IMR-90 (cell line): Measurements from ENCODE around the gene HAS3. TPM values are rescaled to one million over a fixed set of nuclear protein-coding genes. Genes with fewer than 3 reads are reported as not detected.

Experiments used
- ATAC-seq: fragments of 200-7000 bp; cut with Tn5 transposase; 2 replicates; pipeline ENCODE4 v1.9.1; 2020; ENCODE audit warnings: low read depth, mild to moderate bottlenecking, moderate library complexity
- BruUV-seq: library from RNA; stranded (reverse); fragments of 400-500 nt; replicated peaks from 2 replicates; lab custom pipeline; 2021; lab: Mats Ljungman, UMichigan
- CTCF ChIA-PET: fragments of 300-600 bp; formaldehyde crosslinking; extraction: SDS; loops from one replicate; lab custom pipeline; 2021; ENCODE audit warnings: antibody characterized with exemption; lab: Yijun Ruan, JAX
- POLR2A ChIA-PET: fragments of 300-600 bp; sonication (Branson Sonifier 250); formaldehyde crosslinking; loops from one replicate; lab custom pipeline; 2022; ENCODE audit warnings: antibody characterized with exemption; ENCODE audit not compliant: unreplicated experiment; lab: Charles Lee
- DNase-seq: peaks from one replicate; pipeline ENCODE4 v3.0.0; 2013
- H2AFZ ChIP-seq: replicated peaks from 2 replicates; pipeline ENCODE3; 2013; ENCODE audit warnings: low read length, mild to moderate bottlenecking; ENCODE audit not compliant: poor library complexity
- H2AK5ac ChIP-seq: 2 replicates; pipeline ENCODE4 v1.6.1; 2013; ENCODE audit warnings: low read depth, low read length, inconsistent platforms
- H2AK9ac ChIP-seq: replicated peaks from 2 replicates; pipeline ENCODE3; 2013; ENCODE audit warnings: mild to moderate bottlenecking, low read depth, low read length, moderate library complexity; ENCODE audit not compliant: poor library complexity
- H2BK120ac ChIP-seq: 2 replicates; pipeline ENCODE4 v1.6.1; 2013; ENCODE audit warnings: low read depth, low read length, inconsistent platforms
- H2BK15ac ChIP-seq: 3 replicates; pipeline ENCODE4 v1.6.1; 2013; ENCODE audit warnings: low read depth, low read length, inconsistent platforms
- H2BK20ac ChIP-seq: 2 replicates; pipeline ENCODE4 v1.6.1; 2013; ENCODE audit warnings: low read depth, mild to moderate bottlenecking, inconsistent platforms, low read length, moderate library complexity
- H2BK5ac ChIP-seq: 2 replicates; pipeline ENCODE4 v1.6.1; 2013; ENCODE audit warnings: mild to moderate bottlenecking, low read depth, low read length, inconsistent platforms; ENCODE audit not compliant: poor library complexity, severe bottlenecking
- H3K14ac ChIP-seq: replicated peaks from 2 replicates; pipeline ENCODE4 v1.6.1; 2013; ENCODE audit warnings: low read depth, low read length, inconsistent platforms
- H3K18ac ChIP-seq: 2 replicates; pipeline ENCODE4 v1.6.1; 2013; ENCODE audit warnings: low read depth, low read length, control low read depth
- H3K23ac ChIP-seq: 2 replicates; pipeline ENCODE4 v1.6.1; 2013; ENCODE audit warnings: low read depth, low read length, inconsistent platforms
- H3K27ac ChIP-seq: 2 replicates; pipeline ENCODE4 v1.5.1; 2013; ENCODE audit warnings: mild to moderate bottlenecking, control low read depth, low read length; ENCODE audit not compliant: insufficient read depth
- H3K27me3 ChIP-seq: 2 replicates; pipeline ENCODE4 v1.6.1; 2013; ENCODE audit warnings: low read length; ENCODE audit not compliant: control insufficient read depth, insufficient read depth
- H3K36me3 ChIP-seq: 2 replicates; pipeline ENCODE4 v1.6.1; 2013; ENCODE audit warnings: low read length, mixed read lengths; ENCODE audit not compliant: control insufficient read depth, insufficient read depth
- H3K4ac ChIP-seq: 2 replicates; pipeline ENCODE4 v1.6.1; 2013; ENCODE audit warnings: low read depth, low read length, inconsistent platforms
- H3K4me1 ChIP-seq: 2 replicates; pipeline ENCODE4 v1.6.1; 2013; ENCODE audit warnings: low read length, mixed read lengths; ENCODE audit not compliant: control insufficient read depth, insufficient read depth
- H3K4me2 ChIP-seq: 2 replicates; pipeline ENCODE4 v1.6.1; 2013; ENCODE audit warnings: low read depth, mild to moderate bottlenecking, control low read depth, low read length, moderate library complexity
- H3K4me3 ChIP-seq: 2 replicates; pipeline ENCODE4 v1.5.1; 2013; ENCODE audit warnings: low read depth, mild to moderate bottlenecking, control low read depth, low read length, moderate library complexity; ENCODE audit not compliant: insufficient read depth
- H3K56ac ChIP-seq: 2 replicates; pipeline ENCODE4 v1.6.1; 2013; ENCODE audit warnings: low read length, inconsistent platforms; ENCODE audit not compliant: insufficient read depth; ENCODE audit errors: extremely low read depth
- H3K79me1 ChIP-seq, 2 experiments: 2 replicates each; pipeline ENCODE4 v1.6.1; 2013; ENCODE audit warnings: low read length in 2 of 2, inconsistent platforms in 1 of 2, low read depth in 1 of 2
- H3K9ac ChIP-seq: 2 replicates; pipeline ENCODE4 v1.6.1; 2013; ENCODE audit warnings: low read depth, low read length, control low read depth
- H3K9me1 ChIP-seq: 2 replicates; pipeline ENCODE4 v1.6.1; 2013; ENCODE audit warnings: low read length, inconsistent platforms; ENCODE audit not compliant: insufficient read depth
- H3K9me3 ChIP-seq: 2 replicates; pipeline ENCODE4 v1.6.1; 2013; ENCODE audit warnings: low read length; ENCODE audit not compliant: control insufficient read depth, insufficient read depth
- H4K20me1 ChIP-seq: 2 replicates; pipeline ENCODE4 v1.6.1; 2013; ENCODE audit warnings: low read length, inconsistent platforms; ENCODE audit not compliant: insufficient read depth
- H4K5ac ChIP-seq: 2 replicates; pipeline ENCODE4 v1.6.1; 2013; ENCODE audit warnings: mild to moderate bottlenecking, low read depth, low read length, control low read depth
- H4K8ac ChIP-seq, 2 experiments: 2 replicates each; pipeline ENCODE4 v1.6.1; 2013; ENCODE audit warnings: low read depth in 2 of 2, low read length in 2 of 2, control low read depth in 1 of 2, inconsistent platforms in 1 of 2
- H4K91ac ChIP-seq: 2 replicates; pipeline ENCODE4 v1.6.1; 2013; ENCODE audit warnings: low read depth, low read length, inconsistent platforms; ENCODE audit not compliant: insufficient read depth
- BHLHE40 ChIP-seq: fragments of 150-350 bp; IDR thresholded peaks from 2 replicates; pipeline ENCODE4 v1.6.1; 2016; ENCODE audit warnings: mild to moderate bottlenecking, low read depth, low read length
- CEBPB ChIP-seq: IDR thresholded peaks from 2 replicates; pipeline ENCODE4 v1.6.1; 2012; ENCODE audit warnings: low read depth, low read length, improper control_type of control experiment
- CHD1 ChIP-seq: IDR thresholded peaks from 2 replicates; pipeline ENCODE4 v1.6.1; 2012; ENCODE audit warnings: low read depth, low read length, improper control_type of control experiment
- ELK1 ChIP-seq: fragments of 150-350 bp; IDR thresholded peaks from 2 replicates; pipeline ENCODE4 v1.6.1; 2016; ENCODE audit warnings: low read depth, mild to moderate bottlenecking, low read length, moderate library complexity, borderline replicate concordance
- FOS ChIP-seq: fragments of 150-350 bp; IDR thresholded peaks from 2 replicates; pipeline ENCODE4 v1.6.1; 2016; ENCODE audit warnings: low read depth, low read length
- MAFK ChIP-seq: IDR thresholded peaks from 2 replicates; pipeline ENCODE4 v1.6.1; 2012; ENCODE audit warnings: low read depth, low read length, improper control_type of control experiment
- MAZ ChIP-seq: IDR thresholded peaks from 2 replicates; pipeline ENCODE4 v1.6.1; 2012; ENCODE audit warnings: low read depth, mild to moderate bottlenecking, low read length, improper control_type of control experiment, moderate library complexity, borderline replicate concordance
- MXI1 ChIP-seq: IDR thresholded peaks from 2 replicates; pipeline ENCODE4 v1.6.1; 2012; ENCODE audit warnings: low read depth, mild to moderate bottlenecking, low read length, moderate library complexity, borderline replicate concordance
- NFE2L2 ChIP-seq: fragments of 150-350 bp; IDR thresholded peaks from 2 replicates; pipeline ENCODE4 v1.6.1; 2016; ENCODE audit warnings: low read depth, mild to moderate bottlenecking, low read length
- POLR2A ChIP-seq: IDR thresholded peaks from 2 replicates; pipeline ENCODE4 v1.6.1; 2012; ENCODE audit warnings: mild to moderate bottlenecking, low read depth, low read length
- RAD21 ChIP-seq: IDR thresholded peaks from 2 replicates; pipeline ENCODE4 v1.6.1; 2012; ENCODE audit warnings: low read length, improper control_type of control experiment
- RCOR1 ChIP-seq: IDR thresholded peaks from 2 replicates; pipeline ENCODE4 v1.6.1; 2012; ENCODE audit warnings: mild to moderate bottlenecking, low read length, improper control_type of control experiment; ENCODE audit not compliant: insufficient replicate concordance
- RFX5 ChIP-seq: IDR thresholded peaks from 2 replicates; pipeline ENCODE4 v1.8.0; 2012; ENCODE audit warnings: low read depth, mild to moderate bottlenecking, low read length, moderate library complexity
- SMC3 ChIP-seq: fragments of 150-350 bp; IDR thresholded peaks from 2 replicates; pipeline ENCODE4 v1.6.1; 2016; ENCODE audit warnings: low read depth, mild to moderate bottlenecking, antibody characterized with exemption, low read length, moderate library complexity
- USF2 ChIP-seq: fragments of 150-350 bp; IDR thresholded peaks from 2 replicates; pipeline ENCODE4 v1.6.1; 2017; ENCODE audit warnings: mild to moderate bottlenecking, antibody characterized with exemption, low read length, low read depth
- WGBS, 2 experiments: methylation state at CpG; one replicate each; pipeline versions ENCODE4 v1.1.5 to v1.1.7; 2013; ENCODE audit warnings: missing lambda C conversion rate in 2 of 2; ENCODE audit not compliant: insufficient read length in 1 of 2; ENCODE audit errors: extremely low coverage in 2 of 2; 5-methylcytosine and 5-hydroxymethylcytosine counted together
- dilution Hi-C: fragments of 300-500 bp; cut with HindIII; formaldehyde crosslinking; loops from one replicate; pipeline ENCODE4 v1.14.3; 2018; ENCODE audit warnings: low sequenced_read_pairs; ENCODE audit not compliant: unreplicated experiment
- in situ Hi-C: fragments of 300-500 bp; cut with MboI; formaldehyde crosslinking; loops from 3 replicates; pipeline ENCODE4 v1.14.3; 2019; ENCODE audit warnings: low sequenced_read_pairs, inconsistent platforms, mixed read lengths
- intact Hi-C: fragments of 100-400 bp; cut with micrococcal nuclease; formaldehyde crosslinking; loops from 2 replicates; pipeline ENCODE4 v1.10.0; 2022
- polyA plus RNA-seq, 3 experiments: library from polyadenylated mRNA; depleted of rRNA; stranded (reverse); fragments of >200 nt; gene quantifications; 2 replicates each; pipeline ENCODE4 v1.2.3, GENCODE V29; 2012; ENCODE audit warnings: low replicate concordance in 1 of 3
- total RNA-seq: library from RNA; depleted of rRNA; stranded (reverse); fragments of >200 nt; gene quantifications from 2 replicates; pipeline ENCODE4 v1.2.3, GENCODE V29; 2012
- TF ChIP-seq, protein P1 (sequence below): conservative IDR thresholded peaks from 2 replicates; pipeline ENCODE4 v1.5.1; 2012; ENCODE audit warnings: mild to moderate bottlenecking, low read depth, low read length, improper control_type of control experiment

Gene HAS3
- total and polyA plus RNA-seq, 2 of the 4 experiments (the other 2 are of a cell fraction) = 0.36 to 0.97 TPM

- Histone ChIP-seq H3K56ac (no peak overlapping the region), H3K14ac (no peak overlapping the region), H3K27ac (no peak overlapping the region), H3K4ac (no peak overlapping the region), H2AK9ac (no peak overlapping the region), H3K9me1 (no peaks in the 10 kb centered on the region), H3K79me1 (peaks cover 3 to 22% of the 10 kb centered on the region in 2 experiments; a peak in 3 of 4 replicates), H3K36me3 (peaks cover 39% of the 10 kb centered on the region), H3K23ac (no peak overlapping the region), H4K5ac (no peak overlapping the region), H3K4me2 (no peak overlapping the region), H2BK5ac (no peak overlapping the region), H3K27me3 (no peaks in the 10 kb centered on the region), H4K20me1 (no peaks in the 10 kb centered on the region), H3K9me3 (no peaks in the 10 kb centered on the region), H4K8ac (no peak overlapping the region), H2AFZ (no peak overlapping the region), H3K4me1 (no peaks in the 10 kb centered on the region), H2AK5ac (no peak overlapping the region), H2BK120ac (no peak overlapping the region), H2BK20ac (no peak overlapping the region), H4K91ac (no peak overlapping the region), H3K18ac (no peak overlapping the region), H3K9ac (no peak overlapping the region), H3K4me3 (no peak overlapping the region), H2BK15ac (no peak overlapping the region)
- ATAC-seq = no peak
- ChIA-PET CTCF (no interaction called here), POLR2A (no interaction called here)
- no peak for DNase-seq
- WGBS, 2 experiments = 100% methylated on average over 1 of the region's 1 CpG; no CpG with 5 or more reads in 1 of the 2 experiments
- in situ Hi-C loops (no loop called here), intact Hi-C loops (no loop called here), dilution Hi-C loops (no loop called here)
- TF ChIP-seq, protein P1, sequence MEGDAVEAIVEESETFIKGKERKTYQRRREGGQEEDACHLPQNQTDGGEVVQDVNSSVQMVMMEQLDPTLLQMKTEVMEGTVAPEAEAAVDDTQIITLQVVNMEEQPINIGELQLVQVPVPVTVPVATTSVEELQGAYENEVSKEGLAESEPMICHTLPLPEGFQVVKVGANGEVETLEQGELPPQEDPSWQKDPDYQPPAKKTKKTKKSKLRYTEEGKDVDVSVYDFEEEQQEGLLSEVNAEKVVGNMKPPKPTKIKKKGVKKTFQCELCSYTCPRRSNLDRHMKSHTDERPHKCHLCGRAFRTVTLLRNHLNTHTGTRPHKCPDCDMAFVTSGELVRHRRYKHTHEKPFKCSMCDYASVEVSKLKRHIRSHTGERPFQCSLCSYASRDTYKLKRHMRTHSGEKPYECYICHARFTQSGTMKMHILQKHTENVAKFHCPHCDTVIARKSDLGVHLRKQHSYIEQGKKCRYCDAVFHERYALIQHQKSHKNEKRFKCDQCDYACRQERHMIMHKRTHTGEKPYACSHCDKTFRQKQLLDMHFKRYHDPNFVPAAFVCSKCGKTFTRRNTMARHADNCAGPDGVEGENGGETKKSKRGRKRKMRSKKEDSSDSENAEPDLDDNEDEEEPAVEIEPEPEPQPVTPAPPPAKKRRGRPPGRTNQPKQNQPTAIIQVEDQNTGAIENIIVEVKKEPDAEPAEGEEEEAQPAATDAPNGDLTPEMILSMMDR = no peak
- TF ChIP-seq MXI1 = no peak
- no peak for TF ChIP-seq POLR2A
- TF ChIP-seq RAD21 = no peak
- no peak for TF ChIP-seq FOS
- no peak for TF ChIP-seq MAFK
- TF ChIP-seq ELK1 = no peak
- TF ChIP-seq CHD1 = no peak
- no peak for TF ChIP-seq USF2
- no peak for TF ChIP-seq NFE2L2
- no peak for TF ChIP-seq BHLHE40
- TF ChIP-seq CEBPB = no peak
- TF ChIP-seq SMC3 = no peak
- TF ChIP-seq MAZ = no peak
- no peak for TF ChIP-seq RFX5
- no peak for TF ChIP-seq RCOR1
- BruUV-seq = no TSS peak
Observed at GRCh38 chr16:69160192-69160591, 54.7 kb downstream of the HAS3 start.
